ENCODE measurements around the gene TRPM1.
A peak's percentile ranks its signal among the peaks of the same experiment; 100 is the strongest.

TRPM1 gene

DNA sequence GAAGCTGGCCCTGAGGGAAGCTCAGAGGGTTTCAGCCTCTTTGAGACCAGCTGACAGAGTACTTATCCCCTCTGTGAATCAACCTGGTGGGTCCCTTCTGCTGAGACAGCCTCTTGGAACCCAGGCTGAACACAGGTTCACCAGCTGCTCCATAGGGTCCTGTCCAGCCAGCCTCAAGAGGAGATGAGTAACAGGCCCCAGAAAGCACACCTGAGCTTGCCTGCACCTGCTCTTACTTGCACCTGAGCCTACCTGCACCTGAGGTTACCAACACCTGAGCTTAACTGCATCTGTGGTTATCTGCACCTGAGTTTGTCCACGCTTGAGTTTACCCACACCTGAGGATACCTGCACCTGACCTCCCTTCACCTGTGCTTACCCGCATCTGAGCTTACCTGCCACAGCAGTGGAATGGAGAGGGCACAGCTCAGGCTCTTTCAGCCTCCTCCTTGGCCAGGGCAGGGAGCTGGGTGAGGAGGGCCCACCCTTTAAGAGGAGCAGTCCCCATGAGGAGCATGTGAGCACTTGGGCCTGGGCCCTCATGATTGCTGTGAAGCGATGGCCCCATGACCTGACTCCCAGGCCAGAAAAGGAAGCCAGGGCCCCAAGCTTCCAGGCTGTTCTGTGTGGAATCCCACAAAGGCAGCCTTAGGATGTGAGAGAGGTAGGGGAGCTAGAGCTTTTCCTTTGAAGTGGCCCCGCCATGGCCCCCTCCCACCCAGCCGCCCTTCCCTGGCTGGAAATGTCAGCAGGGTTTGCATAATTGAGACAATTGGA, at the start of gene TRPM1:
TSS of gene TRPM1 (minus strand) at position 464 of the 777 bp plus-strand sequence. CDS start 20,370 bp downstream, outside the sequence.
- DNase-seq (ENCODE audit: low read depth in 2 of 2), result no peak

DNA sequence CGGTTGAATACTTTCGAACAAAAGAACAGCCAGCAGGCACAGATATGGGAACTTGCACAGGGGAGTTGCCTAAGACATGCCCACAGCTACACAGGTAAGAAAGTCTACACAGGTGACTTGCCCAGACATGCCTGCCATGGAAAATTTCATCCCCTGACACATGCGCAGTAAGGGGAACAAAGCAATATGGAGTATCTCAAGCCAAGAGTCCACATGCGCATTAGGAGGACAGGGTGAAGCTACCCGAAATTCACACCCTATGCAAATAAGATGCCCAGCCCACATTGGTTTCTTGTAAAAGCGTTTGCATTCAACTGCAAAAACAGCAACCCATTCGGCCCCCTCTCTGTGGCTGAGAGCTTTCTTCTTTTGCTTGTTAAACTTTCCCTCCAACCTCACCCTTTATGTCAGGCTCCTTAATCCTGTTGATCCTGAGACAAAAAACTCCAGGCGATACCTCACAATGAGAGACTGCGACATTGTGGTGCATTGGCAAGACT, 49.3 kb upstream of the TRPM1 start:
- no peak for DNase-seq (ENCODE audit: low read depth in 2 of 2)

DNA sequence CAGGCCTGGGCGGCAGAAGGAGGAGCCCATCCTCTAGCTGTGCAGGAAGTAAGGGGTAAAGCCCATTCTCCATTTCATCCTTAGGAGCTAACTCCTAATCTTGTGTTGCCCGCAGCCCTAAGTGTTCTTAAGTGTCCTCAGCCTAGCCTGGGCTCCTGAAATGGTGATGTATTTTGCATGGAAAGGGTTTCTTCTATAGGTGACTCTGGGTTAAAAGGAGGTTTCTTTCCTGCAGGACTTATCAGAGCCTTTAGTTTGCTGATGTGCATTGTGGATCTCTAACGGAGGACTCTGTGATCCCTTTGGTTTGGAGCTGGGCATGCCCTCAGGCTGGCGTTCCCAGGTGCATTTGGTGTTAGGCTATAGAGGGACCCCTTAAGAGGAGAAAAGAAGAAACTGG, 48.5 kb upstream of the TRPM1 start:
- DNase-seq (ENCODE audit: low read depth in 2 of 2), result no peak

- DNase-seq (ENCODE audit: low read depth in 2 of 2), result no peak
Observed at GRCh38 chr15:31149088-31149505, 47.6 kb upstream of the TRPM1 start.

DNA sequence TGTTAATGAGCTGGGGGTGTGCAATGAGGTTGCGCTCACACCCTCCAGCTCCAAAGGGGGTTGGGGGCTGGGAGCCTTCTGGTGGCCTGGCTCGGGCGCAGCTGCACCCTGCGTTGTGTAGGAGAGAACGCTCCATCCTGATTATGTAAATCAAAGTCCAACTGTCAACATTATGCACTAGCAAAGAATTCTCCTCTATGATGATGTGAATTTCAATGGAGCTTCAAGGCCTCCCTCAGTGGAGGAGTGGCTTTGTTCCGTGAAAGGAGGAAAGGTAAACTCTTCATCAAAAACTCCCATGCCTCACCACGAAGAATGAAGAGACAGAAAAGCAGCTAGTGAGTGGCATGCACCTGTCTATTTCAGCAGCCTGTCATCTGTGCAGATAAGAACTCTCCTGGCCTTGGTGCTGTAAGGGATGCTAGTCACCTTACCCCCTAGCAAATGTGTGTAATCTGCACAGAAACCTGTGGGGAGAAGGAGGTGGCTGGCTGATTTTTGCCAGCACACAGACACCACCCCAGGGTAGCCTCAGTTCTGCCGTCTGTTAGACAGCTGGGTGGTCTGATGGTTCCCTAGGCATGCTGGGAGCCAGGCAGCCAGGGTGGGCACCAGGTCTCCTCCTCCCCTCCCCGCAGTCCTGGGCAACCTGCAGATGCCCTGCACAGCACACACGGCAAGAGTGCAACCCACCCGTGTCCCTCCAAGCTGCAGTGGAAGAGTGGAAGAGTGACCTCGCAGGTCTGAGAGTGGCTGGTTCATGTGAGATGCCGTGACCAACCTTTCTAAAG, 47.0 kb upstream of the TRPM1 start:
- no peak for DNase-seq (ENCODE audit: low read depth in 2 of 2)

DNA sequence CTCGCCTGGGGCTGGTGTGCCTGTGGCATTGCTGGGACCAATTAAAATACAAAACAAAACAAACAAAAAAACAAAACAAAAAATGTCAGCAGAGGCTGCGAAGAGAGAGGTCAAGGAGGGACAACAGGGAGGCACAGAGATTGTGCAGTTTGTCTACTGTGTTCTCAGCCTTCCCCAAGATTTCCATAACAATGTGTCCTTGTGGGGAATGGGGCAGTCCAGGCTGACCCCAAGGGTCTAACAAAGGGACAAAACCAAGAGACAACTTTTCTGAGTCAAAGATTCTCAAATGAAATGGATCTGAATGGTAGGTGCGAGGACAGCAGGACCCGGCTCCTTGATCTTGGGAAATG, 46.4 kb upstream of the TRPM1 start:
- no peak for DNase-seq (ENCODE audit: low read depth in 2 of 2)

DNA sequence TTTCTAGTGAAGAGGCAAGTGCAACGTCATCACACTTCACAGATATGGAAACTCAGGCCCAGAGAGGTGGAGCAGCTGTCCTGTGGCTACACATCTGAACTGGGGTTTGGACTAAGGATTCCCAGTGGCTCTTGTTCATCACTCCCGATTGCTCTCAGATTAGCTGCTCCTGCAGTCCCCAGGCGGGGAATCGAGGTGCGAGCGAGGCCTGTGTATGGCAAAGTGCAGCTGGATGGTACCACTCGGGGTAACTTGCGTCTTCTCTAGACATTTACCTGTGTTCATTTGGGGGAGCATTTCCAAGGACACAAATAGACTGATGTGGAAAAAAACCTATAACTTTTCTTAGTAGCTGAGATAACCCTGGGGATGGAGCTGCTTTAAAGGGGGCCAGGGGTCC, 45.9 kb upstream of the TRPM1 start:
- no peak for DNase-seq (ENCODE audit: low read depth in 2 of 2)

- no peak for DNase-seq (ENCODE audit: low read depth in 2 of 2)
Observed at GRCh38 chr15:31145271-31145911, 43.9 kb upstream of the TRPM1 start.

- no peak for DNase-seq (ENCODE audit: low read depth in 2 of 2)
Observed at GRCh38 chr15:31141792-31142191, 40.3 kb upstream of the TRPM1 start.

DNA sequence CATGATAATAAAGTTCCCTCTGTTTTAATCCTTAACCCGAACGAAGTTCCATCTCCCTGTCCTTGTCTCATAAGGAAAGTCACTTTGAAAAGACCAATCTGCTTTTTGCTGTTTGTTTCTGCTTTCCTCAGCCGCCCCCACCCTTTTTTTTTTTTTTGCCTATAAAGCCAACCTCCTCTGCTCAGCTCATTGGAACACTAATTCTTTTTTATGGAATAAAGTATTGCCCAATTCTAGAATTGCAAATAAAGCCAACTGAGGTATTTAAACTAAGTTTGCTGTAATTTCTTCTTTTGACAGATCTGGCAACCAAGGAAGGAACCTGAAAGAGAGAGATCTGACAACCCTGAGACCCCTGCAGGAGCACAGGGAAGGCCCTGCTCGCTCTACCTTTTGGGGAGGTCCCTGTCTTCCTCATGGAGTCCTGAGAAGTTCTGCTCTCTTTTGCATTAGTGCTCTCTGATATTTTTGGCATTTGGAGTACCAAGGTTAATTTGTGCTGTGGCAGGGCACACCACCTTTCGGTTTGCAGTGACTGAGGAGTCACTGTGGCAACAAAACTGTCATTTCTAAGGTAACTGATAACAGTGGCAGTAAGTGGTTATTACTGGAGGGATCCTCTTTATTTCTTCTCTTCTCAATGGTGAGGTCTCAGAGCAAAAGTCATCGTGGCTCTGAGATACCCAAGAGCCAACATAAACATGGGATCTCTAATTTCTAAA, 35.2 kb upstream of the TRPM1 start:
- DNase-seq (ENCODE audit: low read depth in 2 of 2), result no peak

- no peak for DNase-seq (ENCODE audit: low read depth in 2 of 2)
Observed at GRCh38 chr15:31136016-31136415, 34.5 kb upstream of the TRPM1 start.

- no peak for DNase-seq (ENCODE audit: low read depth in 2 of 2)
Observed at GRCh38 chr15:31135523-31135922, 34.0 kb upstream of the TRPM1 start.

DNA sequence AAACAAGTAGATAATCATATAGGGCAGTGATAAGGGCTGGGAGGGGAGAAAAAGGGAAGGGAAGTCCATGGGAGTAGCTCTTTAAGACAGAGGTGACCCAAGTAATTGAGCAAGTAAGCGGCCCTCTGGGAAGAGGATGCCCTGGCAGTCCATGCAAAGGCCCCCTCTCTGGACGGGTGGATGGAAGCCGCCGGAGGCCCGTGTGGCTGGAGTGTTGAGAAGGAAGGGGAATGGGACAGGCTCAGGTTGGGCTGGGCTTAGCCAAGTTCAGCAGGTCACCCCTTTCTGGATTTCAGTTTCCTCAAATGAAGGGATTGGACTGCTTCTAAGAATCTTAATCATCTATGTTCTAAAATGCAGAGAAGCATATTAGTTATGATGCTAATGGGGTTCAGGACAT, 32.4 kb upstream of the TRPM1 start:
- no peak for DNase-seq (ENCODE audit: low read depth in 2 of 2)

DNA sequence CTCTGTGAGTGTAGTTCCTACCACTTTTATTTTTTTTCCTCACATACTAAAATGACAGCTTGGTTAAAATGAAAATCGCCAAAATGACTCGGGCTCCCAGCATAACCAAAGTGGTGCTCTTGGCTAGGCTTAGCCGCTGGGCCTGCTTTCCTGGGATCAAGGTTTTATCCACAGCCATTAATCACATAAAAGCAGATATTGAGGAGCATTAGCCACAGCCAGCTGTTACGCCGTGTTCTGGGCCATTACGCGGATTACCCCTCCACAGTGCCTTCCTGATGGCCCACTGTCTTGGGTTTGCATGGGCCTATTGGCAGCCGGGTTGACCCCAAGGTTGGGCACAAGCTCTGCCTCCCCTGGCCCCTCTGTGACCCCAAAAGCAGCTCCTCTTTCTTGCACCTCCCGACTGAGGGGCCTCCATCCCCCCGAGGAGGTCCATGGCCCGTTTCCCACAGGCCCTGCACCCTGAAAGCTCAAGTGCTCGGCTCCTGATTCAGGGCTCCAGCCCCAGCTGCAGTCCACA, 30.4 kb upstream of the TRPM1 start:
- no peak for DNase-seq (ENCODE audit: low read depth in 2 of 2)

- DNase-seq (ENCODE audit: low read depth in 2 of 2), result no peak
Observed at GRCh38 chr15:31130576-31131237, 29.2 kb upstream of the TRPM1 start.

GRCh38 chr15:31129769-31130303, 28.3 kb upstream of the TRPM1 start:
- DNase-seq (ENCODE audit: low read depth in 2 of 2), result no peak

GRCh38 chr15:31128919-31129768, 27.6 kb upstream of the TRPM1 start:
- DNase-seq (ENCODE audit: low read depth in 2 of 2), result peak; percentile 72 to 78

- no peak for DNase-seq (ENCODE audit: low read depth in 2 of 2)
Observed at GRCh38 chr15:31128477-31128876, 27.0 kb upstream of the TRPM1 start.

- no peak for DNase-seq (ENCODE audit: low read depth in 2 of 2)
Observed at GRCh38 chr15:31127596-31128261, 26.2 kb upstream of the TRPM1 start.

Data from activated CD4-positive, alpha-beta T cell treated with anti-CD3 and anti-CD28 coated beads for 24 hours (primary cell).